GM21360 (cell line): ENCODE results near the gene FAM114A2.

ENCODE experiments used
- ATAC-seq: cut with Tn5 transposase; IDR thresholded peaks from one replicate; pipeline ENCODE4 v1.9.1; 2021; ENCODE audit warnings: mild to moderate bottlenecking, moderate library complexity; ENCODE audit not compliant: unreplicated experiment

The FAM114A2 gene

DNA sequence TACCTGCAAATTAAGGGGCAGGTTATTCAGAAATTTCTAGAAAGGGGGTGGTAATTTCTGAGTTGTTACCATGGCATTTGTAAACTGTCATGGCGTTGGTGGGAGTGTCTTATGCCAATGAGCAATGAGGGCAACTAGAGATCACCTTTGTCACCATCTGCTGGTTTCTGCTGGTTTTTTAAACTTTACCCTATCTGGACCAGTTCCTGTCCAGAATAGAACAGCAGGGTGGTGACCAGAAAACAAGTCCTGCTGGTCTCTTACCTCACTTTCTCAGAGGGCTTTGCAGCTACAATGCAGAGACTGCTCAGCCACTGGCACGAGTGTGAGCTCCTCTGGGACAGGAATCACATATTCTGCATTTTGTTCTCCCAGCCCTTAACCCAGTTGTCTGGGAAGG, 51.4 kb downstream of the FAM114A2 start:
- no peak for ATAC-seq

DNA sequence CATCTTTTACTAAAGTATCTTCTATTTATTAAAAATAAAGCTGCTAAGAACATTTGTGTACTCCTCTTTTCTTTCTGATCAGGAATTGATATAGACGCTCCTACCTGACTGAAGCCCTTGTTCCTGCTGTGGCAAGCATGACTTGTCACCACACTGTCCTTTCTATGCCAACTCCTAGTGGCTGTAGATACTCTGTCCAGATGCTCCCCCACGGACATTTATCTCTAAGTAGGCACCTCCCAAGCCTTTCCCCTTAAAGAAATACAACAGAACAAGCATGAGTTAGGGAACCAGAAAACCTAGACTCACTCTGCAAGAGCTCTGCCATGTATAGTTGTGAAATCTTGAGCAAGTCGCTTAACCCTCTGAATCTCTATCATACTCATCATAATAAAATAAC, 53.2 kb downstream of the FAM114A2 start:
- no peak for ATAC-seq

DNA sequence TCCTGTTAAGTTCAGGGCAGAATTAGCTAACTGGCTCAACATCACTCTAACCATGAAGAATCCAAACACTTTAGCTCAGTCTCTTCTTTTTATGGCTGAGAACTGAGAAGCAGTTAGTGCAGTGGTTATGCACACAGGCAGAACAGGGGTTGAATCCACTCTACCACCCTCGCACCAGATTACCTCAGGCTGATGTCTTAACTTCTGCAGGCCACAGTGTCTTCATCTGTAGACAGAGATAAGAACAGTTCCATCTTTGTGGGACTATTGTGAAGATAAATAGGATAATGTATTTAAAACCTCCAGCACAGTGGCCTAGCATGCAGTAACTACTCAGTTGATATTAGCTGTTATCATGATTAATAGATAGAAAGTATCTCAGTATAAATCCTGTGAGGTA, 54.8 kb downstream of the FAM114A2 start:
- no peak for ATAC-seq

DNA sequence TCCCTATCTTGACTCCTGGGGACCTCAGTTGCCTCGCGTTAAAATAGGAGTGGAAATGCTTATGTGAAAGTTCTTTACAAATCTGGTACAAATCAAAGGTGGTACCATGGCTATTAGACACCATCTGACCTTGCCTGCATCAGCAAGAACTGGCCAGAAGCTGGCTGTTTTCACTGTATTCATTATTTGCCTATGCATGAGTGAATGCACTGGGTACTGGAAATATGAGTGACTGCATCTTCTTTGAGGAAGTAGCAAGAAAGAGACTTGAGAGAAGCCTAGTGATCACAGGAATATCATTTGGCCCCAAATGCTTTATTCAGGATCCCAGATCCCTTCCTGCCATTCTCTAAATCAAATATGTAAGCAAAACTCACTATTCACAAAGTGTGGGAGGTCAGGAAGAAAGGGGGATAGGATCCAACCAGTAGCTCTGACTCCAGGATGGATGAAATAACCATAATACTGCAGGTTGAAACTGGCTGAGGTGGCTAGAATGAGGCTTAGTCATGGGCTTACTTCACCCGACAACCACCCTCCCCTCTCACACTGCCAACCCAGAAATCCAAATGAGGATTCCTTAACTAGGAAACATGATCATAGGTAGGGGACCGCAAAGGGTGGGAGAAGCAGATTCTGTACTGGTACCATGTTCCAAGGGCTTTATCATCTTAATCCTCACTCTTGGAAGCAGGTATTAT, 56.7 kb downstream of the FAM114A2 start:
- ATAC-seq = no peak

DNA sequence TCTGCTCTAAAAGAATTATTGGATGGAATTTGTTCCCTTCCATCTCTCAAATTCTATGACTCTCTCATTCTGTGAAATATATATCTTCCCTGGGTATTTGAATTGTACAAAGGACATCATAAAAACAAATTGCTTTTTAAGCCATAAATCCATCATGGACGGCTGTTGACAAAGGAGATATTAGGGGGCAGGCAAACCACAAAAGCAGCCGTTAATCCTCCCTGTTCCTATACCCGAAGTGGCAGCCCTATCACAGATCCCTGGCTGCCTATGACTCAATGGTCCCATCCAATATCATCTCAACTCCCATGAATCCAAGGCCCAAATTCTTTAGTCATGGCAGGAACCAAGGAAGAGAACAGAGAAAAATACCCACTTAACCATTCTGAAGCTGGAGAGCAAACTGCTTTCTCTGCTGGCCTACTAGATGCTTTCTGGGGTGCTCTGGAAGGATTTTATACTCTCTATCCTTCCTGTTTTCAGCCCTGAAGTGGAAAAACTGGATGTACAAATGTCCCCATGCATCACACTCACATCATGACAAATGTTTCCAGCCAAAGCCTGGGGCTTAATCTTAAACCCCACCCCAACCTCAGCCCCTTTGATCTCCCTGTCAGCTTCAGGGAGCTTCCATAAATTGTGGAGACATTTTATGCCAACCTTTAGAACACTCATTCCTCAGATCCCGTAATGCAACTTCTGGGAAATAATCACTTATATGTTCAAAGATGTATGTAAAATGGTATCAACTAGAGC, 59.5 kb downstream of the FAM114A2 start:
- no peak for ATAC-seq

DNA sequence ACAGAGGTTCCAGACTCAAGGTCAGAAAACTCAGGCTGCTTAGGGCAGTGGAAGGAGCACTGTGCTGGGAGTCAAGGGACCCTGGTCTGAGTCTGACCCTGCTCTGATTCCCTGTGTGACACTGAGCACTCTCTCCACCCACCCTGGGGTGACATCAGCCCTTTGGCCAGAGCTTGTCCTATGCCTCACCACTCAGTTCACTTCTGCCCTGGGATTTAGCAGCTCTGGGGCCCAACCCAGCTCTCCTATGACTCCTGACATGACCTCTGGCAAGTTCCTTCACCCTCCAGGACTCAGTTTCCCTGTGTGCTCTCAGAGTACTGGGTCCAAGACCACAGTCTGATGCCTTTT, 63.9 kb downstream of the FAM114A2 start:
- ATAC-seq = no peak

DNA sequence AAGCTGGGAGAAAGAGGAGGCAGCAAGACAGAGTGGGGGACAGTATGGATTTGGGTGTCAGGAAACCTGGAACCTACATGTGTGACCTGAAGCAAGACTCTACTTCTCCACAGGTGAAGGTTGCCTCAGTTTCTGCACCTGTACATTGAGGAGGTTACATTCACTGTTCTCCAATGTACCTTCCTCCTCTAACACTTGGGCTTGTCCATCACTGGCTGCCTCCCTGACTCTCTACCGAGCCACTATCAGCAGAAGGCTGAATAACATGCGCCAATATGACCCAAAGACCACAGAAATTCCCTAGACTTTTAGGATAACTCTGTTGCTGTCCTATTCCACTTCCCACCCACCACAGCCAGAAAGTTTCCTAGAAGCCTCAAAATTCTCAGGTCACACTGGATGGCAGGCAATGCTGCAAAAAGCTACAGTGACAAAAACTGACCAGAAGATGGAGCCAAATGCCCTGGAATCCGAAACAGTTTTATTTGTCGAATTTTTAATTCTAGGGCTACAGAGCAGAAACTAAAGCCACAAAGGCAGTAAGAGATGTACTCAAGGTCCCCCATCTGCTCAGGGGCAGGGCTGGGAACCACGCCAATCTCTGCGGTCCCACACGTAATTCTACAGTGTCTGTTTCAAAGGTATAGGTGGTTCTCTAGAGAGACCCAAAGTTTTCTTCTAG, 64.4 kb downstream of the FAM114A2 start:
- no peak for ATAC-seq

DNA sequence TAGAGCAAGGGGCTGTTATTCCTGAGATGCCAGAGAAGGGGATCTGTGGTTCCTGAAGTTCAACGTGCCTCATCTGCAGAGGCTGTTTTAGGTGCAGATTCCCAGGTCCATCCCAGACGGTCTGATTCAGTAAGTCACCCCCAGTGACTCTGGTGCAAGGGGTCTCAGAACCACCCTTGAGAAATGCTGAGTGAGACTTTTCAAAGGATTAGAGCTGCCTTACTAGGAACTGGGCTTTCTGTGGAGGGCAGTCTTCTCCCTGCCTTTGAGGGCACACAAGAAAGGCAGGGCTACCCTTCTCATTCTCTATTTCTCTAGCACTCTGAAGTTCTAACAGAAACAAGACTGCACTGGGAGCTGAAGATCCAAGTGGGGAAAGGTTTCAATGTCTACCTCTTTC, 66.5 kb downstream of the FAM114A2 start:
- no peak for ATAC-seq

DNA sequence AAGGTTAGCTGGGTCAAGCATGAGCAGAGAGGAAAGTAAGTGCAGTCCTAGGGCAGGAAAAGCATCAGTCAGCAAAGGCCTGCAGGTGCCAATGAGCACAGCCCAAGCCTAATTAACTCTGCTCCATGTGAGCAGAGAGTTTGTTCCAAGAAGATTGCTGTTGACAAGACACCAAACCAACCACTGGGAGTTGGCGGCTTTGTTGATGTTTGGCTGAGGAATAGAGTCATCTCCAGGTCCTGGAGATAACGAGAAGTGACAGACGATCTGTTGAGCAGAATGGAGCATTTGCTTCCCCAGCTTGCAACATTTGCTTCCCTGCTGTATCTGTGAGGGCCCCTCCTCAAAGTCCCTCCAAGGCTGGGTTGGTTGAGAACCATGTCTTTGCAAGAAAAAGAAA, 68.2 kb downstream of the FAM114A2 start:
- ATAC-seq = no peak

DNA sequence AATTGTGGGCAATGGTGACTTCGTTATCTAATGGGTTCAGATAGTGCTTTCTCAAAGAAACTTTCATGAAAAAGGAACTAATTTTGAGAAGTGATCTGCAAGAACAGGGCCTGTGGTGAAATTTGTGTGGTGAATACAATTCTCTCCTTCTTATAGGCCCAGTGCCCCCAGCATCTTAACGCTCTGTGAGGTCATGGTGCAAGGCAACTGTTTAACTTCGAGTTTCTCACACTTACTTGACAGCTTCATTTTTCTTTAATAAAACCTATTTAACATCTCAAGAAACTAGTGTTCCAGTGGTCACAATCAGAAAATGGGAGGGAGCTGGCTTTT, 69.2 kb downstream of the FAM114A2 start:
- no peak for ATAC-seq

DNA sequence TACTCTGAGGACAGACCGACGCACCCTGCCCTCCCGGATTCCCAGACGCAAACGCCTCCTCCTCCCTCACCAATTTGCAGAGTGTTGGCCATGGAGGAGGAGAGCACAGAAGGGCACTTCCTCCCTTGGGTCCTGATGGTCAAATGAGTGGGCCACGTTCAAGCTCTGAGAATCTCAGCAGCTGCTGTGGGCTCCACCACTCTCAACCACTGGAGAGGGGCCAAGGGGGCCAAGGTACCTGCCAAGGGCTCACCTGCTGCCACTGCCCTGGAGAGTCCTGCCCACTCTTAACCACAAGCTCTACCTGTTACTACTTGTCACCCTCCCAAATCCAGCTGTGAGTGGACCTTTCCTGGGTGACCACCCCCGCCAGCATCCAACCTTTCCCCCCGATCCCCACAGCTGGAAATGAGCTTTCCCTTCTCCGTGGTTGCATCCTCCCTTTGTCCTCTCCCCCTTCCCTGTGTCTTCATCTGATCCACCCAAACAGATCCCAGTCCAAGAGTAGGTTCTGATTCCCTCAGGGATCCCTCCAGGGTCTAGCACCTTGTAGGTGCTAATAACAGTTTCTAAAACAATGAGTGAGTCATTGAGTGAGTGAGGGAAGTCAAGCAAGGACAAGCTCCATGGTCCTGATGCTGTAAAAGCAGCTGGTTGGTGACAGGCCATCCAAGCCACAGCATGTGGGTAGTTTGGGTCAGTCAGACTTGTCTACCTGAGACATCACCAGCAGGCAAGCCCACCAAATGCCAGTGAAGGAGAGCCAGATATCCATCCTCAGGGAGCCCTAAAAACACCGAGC, 69.7 kb downstream of the FAM114A2 start:
- ATAC-seq = no peak

DNA sequence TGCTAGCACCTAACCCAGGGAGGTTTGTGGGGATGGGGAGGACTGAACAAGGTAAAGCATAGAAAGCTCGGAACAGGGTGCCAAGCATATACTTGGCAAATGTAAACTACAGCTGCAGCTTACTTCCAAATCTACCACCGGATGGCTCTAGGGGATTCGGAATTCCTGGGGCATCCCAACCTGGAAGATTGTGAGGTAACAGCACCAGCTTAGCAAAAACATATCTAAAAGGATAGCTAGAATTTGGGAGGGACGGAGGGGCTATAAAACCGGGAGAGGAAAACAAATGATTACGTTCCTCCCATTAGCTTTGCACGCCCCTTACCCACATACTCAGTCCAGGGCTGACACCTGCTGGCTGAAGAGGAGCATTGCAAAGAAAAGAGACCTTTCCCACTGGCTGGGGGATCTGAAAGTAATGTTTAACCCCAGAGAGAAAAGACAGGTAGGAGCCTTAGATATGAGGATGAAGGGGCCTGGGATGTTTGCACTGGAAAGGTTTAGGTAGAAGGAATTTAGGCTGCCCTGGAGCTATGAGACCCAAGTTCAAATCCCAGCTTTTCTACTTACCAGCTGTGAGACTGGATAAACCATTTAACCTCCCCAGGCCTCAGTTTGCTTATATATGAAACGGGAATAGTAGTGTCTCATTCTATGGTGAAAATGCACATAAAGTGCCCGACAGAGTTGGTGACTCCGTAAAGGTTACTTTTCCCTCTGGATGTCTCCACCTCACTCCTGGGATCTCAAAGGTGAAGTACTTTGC, 73.6 kb downstream of the FAM114A2 start:
- ATAC-seq = peak; percentile 86

DNA sequence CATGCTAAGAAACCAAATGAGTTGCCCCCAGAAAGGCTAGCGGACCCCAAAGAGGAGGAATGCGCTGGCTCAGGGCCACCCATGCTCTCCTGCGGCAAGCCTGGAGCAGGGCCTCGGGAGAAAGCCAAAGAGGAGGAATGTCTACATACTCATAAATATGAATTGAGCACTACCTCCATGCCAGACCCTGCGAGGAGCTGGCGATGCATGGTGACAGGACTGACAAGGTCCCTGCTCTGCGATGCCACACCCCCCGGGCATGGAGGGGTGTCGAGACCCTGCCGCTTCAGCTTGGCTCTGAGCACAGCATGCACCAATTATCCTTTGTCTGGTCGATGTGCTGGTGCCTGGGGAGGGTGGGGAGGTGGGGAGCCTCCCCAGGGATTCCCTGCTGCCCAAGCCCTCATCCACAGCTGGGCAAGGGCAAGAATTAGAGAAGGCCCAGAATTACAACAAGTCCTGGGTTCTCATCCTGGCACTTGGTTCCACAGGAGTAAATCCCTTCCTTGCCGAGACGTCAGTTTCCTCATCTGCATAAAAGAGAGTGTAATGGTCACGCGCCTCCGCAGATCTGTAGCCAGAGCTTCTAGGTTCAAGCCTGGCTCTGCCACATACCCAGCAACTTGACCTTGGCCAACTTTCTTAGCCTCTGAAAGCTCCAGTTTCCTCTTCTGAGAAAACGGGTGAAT, 74.4 kb downstream of the FAM114A2 start:
- no peak for ATAC-seq

DNA sequence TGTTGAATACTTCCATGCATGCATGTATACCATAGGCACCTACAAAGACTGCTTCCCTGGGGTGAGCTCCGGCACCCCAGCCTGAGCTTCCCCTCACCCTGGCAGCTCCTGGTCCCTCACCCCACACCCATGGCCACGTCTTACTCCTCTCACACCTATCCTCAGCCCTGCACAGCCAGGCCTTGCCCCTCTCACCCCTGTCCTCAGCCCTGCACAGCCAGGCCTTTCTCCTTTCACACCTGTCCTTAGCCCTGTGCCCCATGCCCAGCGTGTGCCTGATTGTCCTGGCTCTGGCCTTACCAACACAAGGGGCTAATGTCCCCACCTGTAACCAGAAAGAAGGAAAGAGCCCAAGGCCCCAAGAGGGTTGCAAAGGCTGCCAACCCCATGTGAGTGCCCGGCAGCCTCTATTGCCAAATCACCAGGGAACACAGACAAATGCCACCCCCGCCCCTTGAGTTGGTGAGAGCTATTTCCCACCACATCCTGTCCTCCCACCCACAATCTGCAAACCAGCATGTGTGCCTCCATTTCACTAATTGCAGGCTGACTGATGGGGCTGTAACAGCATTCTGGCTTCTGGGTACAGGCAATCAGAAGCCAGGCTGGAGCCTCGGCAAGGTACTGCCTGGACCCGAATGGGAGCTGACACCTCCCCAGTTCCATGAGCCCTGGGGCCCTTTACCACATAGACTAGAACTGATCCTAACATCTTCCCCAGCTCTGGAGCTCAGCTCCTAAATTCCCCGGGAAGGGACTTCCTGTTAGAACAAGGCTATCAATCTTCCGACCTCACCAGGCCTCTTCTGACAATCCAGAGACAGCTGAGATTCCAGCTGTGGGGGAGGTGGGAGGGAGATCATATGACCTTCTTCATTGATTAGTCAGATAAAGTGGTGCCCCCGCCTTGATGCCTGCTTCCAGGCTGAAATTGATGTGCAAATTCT, 78.2 kb downstream of the FAM114A2 start:
- ATAC-seq = no peak

DNA sequence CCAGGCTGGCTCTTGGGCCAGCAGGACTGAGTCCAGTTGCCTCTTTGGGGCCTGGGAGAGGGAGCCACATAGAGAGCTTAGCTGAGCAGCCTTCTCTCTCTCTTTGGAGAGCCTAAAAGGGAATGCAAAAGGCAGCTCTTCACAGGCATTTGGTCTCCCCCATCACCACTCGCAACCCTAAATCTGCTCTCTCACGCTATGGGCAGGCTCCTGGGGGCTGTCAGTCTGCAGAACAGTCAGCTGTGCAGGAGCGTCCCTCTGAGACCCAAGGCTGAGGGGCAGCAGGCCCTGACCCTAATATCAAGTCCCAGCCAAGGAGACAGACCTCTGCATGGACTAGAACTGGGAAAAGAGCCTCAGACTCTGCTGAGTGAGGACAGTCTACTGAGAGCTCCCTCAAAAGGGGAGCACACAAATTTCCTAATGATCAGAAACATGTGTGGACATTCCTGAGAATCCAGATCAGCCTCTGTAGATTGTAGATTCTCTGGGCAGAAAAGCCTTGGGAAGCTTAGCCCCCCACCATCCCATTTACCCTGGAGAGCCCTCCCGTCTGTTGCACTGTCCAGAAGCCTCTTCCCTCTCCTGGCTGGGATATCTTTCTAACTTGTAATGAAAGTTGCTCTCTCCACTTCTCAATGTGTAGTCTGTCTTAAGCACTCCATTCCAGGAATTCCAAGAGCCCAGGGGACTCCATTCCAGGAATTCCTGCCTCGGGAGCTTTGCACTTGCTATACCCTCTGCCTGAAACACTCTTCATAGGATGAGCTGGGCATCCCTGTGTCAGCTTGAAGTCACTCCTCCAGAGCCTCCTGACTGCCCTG, 79.4 kb downstream of the FAM114A2 start:
- ATAC-seq = no peak

DNA sequence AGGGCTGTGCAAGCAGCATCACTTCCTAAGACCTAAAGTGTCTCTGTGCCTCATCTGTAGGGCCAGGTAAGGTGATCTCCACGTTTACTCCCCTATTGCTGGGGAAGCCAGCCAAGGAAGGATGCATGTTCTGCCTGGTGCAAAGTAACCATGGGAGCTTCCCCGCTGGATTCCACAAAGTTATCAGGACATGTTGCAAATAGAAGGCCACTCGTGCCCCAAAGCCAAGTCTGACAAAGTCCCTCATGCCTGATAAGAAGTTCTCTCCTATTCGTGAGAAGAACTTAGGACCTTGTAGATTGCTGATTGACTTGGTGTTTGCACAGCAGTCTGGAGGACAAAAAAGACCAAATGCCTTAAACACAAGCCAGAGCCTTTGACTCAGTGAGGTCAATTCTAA, 81.5 kb downstream of the FAM114A2 start:
- ATAC-seq = no peak

DNA sequence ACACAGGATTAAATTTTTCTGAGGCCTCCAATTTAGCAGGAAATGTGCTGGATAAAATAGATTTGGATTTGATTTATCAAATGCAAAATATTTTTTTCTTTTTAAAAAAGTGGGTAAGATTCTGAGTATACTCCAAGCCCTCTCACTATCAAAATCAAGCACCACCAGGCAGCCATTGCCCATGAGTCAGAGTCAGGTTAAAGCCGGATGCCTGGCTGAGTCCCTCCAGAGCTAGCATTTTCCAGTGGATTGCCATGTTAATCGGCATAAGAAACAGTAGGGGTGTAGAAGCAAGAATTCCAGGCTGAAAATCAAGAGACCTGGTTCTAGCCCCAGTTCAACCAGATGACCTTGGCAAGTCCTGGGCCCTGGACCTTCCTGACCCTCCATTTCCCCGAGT, 85.3 kb downstream of the FAM114A2 start:
- no peak for ATAC-seq

DNA sequence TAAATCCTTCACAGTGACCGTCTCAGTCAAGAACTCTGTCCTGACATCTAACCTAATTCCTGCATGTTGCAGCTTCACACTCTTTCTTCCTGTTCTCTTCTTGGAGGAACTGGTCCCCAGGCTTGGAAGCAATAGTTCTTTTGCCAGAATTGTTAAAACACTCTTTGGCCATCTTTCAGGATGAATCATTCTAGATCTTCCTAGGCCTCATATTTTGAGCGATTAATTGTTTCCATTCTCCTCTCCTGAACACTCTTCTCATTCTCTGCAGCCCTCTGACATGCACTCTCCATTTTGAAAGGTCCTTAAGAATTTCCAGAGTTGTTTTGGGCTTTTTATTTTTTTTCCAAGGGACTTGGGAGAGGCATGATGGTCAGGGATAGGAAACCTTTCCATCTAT, 85.8 kb downstream of the FAM114A2 start:
- ATAC-seq = no peak
